Measurements from ENCODE around the gene THOC2.
"Not testable (repeated sequence)": the region's sequence is repeated elsewhere in the genome, so short reads cannot be mapped to it uniquely, and the experiment has no call there.

Gene THOC2

DNA sequence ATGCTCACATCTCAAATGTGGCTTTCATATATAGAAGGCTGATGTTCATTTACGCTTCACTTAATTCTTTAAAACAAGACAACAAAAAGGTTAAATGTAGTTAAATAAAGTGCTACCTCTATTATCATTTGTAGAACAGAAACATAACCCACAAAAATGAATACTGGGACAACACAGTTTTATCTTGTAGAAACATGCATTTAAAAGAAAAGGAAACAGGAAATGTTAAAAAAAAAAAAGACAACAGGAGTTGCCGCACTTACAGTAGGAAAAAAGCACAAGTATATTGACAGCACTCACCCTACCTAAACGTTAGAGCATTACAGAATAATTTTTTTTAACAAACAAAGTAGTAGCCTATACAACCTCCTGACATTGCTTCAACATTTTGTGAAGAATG is 4.8 kb downstream of the THOC2 start:
- no peak overlapping the region for H3K4me3 ChIP-seq (replicated peaks; ENCODE audit: insufficient read depth, low read length)
- no peak for DNase-seq (ENCODE audit: low read depth in 1 of 2, low spot score in 1 of 2)
- TF ChIP-seq REST (IDR thresholded peaks at IDR 0.05; ENCODE audit: insufficient replicate concordance, low read depth): no peak
- TF ChIP-seq, protein P1, sequence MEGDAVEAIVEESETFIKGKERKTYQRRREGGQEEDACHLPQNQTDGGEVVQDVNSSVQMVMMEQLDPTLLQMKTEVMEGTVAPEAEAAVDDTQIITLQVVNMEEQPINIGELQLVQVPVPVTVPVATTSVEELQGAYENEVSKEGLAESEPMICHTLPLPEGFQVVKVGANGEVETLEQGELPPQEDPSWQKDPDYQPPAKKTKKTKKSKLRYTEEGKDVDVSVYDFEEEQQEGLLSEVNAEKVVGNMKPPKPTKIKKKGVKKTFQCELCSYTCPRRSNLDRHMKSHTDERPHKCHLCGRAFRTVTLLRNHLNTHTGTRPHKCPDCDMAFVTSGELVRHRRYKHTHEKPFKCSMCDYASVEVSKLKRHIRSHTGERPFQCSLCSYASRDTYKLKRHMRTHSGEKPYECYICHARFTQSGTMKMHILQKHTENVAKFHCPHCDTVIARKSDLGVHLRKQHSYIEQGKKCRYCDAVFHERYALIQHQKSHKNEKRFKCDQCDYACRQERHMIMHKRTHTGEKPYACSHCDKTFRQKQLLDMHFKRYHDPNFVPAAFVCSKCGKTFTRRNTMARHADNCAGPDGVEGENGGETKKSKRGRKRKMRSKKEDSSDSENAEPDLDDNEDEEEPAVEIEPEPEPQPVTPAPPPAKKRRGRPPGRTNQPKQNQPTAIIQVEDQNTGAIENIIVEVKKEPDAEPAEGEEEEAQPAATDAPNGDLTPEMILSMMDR (IDR thresholded peaks at IDR 0.05; ENCODE audit: insufficient read depth, low read length): no peak
- no peak for TF ChIP-seq SPI1 (IDR thresholded peaks at IDR 0.05; ENCODE audit: borderline replicate concordance, low read depth)
- TF ChIP-seq POLR2AphosphoS5 (IDR thresholded peaks at IDR 0.05; ENCODE audit: low read depth): no peak
- TF ChIP-seq GABPA (IDR thresholded peaks at IDR 0.05; ENCODE audit: low read depth): no peak
- no peak overlapping the region for H3K27ac ChIP-seq (replicated peaks)
- no peaks in the 10 kb centered on the region for H3K27me3 ChIP-seq (ENCODE audit: insufficient read depth, poor library complexity, severe bottlenecking)

- not testable (repeated sequence) for H3K27me3 ChIP-seq (ENCODE audit: insufficient read depth, poor library complexity, severe bottlenecking); H3K4me3 ChIP-seq (replicated peaks; ENCODE audit: insufficient read depth, low read length)
These were observed 10.7 kb downstream of the THOC2 start for GRCh38 chrX:123722193-123722592.

GRCh38 chrX:123720486-123720885 is 12.4 kb downstream of the THOC2 start:
- Histone ChIP-seq H3K27me3 (ENCODE audit: insufficient read depth, poor library complexity, severe bottlenecking) (no peaks in the 10 kb centered on the region), H3K4me3 (replicated peaks; ENCODE audit: insufficient read depth, low read length) (no peak overlapping the region), H3K27ac (replicated peaks) (no peak overlapping the region)
- TF ChIP-seq GABPA (IDR thresholded peaks at IDR 0.05; ENCODE audit: low read depth) (no peak), POLR2AphosphoS5 (IDR thresholded peaks at IDR 0.05; ENCODE audit: low read depth) (no peak), REST (IDR thresholded peaks at IDR 0.05; ENCODE audit: insufficient replicate concordance, low read depth) (no peak), SPI1 (IDR thresholded peaks at IDR 0.05; ENCODE audit: borderline replicate concordance, low read depth) (no peak)
- TF ChIP-seq, protein P1 (IDR thresholded peaks at IDR 0.05; ENCODE audit: insufficient read depth, low read length): no peak
- no peak for DNase-seq (ENCODE audit: low read depth in 1 of 2, low spot score in 1 of 2)

More at GRCh38 chrX:123722193-123722592, 10.7 kb downstream of the THOC2 start:
- not testable (repeated sequence) for DNase-seq (ENCODE audit: low read depth in 1 of 2, low spot score in 1 of 2); H3K27ac ChIP-seq (replicated peaks)

- H3K27ac ChIP-seq (replicated peaks): no peak overlapping the region
- no peak for DNase-seq (ENCODE audit: low read depth in 1 of 2, low spot score in 1 of 2)
- no peaks in the 10 kb centered on the region for H3K27me3 ChIP-seq (ENCODE audit: insufficient read depth, poor library complexity, severe bottlenecking)
- TF ChIP-seq SPI1 (IDR thresholded peaks at IDR 0.05; ENCODE audit: borderline replicate concordance, low read depth): peak; percentile 41; the same call in 1 of the 2 replicates
- TF ChIP-seq, protein P1 (IDR thresholded peaks at IDR 0.05; ENCODE audit: insufficient read depth, low read length): no peak
- TF ChIP-seq GABPA (IDR thresholded peaks at IDR 0.05; ENCODE audit: low read depth): no peak
- TF ChIP-seq REST (IDR thresholded peaks at IDR 0.05; ENCODE audit: insufficient replicate concordance, low read depth): no peak
- no peak for TF ChIP-seq POLR2AphosphoS5 (IDR thresholded peaks at IDR 0.05; ENCODE audit: low read depth)
- H3K4me3 ChIP-seq (replicated peaks; ENCODE audit: insufficient read depth, low read length): no peak overlapping the region
These were observed 19.0 kb downstream of the THOC2 start for GRCh38 chrX:123713841-123714240.
